Measurements from ENCODE around the gene SH3PXD2B.
"Not testable (repeated sequence)": the region's sequence is repeated elsewhere in the genome, so short reads cannot be mapped to it uniquely, and the experiment has no call there.

Gene SH3PXD2B

GRCh38 chr5:172336676-172337285, 117.5 kb downstream of the SH3PXD2B start:
- DNase-seq, result no peak

GRCh38 chr5:172336264-172336663, 118.1 kb downstream of the SH3PXD2B start:
- no peak for DNase-seq

- DNase-seq, result no peak
Measured at GRCh38 chr5:172335721-172336120, 118.6 kb downstream of the SH3PXD2B start.

DNA sequence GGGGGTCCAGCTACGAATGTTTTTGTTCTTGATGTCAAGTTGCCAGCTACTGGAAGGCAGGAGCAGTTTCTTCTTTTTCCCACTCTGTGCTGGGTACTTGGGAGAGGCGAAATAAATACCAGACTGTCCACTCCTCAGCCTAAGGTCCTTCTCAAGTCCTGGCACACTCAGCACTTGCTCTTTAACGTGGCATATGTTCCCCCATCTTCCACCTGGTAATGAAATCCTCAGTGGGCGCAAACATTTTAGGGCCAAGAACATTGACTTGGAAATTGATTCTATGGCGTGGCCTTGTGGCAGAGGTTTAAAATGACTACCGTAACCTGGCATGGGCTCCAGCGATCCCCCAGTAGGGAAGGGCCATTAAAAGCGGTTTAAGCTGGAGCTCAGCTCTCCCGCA, 119.7 kb downstream of the SH3PXD2B start:
- no peak for DNase-seq

DNA sequence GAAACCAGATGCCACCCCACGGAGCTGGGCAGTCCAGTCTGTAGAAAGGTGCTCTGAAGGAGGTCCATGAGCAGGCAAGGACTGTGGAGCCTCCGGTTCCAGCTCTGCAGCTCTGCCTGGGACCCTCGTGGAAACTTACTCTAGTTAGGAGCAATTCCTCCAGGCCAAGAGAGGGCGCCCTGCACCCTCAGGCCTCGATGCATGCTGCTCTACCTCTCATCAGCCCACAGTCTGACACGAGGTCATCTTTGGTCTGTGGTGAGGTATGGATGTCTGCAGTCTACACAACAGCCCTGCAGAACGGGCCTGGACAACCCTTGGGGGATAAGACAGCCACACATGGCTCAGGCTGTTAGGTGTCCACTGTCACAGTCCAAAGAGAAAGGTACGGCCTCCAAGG, 120.1 kb downstream of the SH3PXD2B start:
- peak in 1 of 5 donors; percentile 18 for DNase-seq

- not testable (repeated sequence) for DNase-seq
Measured at GRCh38 chr5:172326901-172327300, 127.4 kb downstream of the SH3PXD2B start.

GRCh38 chr5:172325452-172325851, 128.9 kb downstream of the SH3PXD2B start:
- DNase-seq, result no peak

DNA sequence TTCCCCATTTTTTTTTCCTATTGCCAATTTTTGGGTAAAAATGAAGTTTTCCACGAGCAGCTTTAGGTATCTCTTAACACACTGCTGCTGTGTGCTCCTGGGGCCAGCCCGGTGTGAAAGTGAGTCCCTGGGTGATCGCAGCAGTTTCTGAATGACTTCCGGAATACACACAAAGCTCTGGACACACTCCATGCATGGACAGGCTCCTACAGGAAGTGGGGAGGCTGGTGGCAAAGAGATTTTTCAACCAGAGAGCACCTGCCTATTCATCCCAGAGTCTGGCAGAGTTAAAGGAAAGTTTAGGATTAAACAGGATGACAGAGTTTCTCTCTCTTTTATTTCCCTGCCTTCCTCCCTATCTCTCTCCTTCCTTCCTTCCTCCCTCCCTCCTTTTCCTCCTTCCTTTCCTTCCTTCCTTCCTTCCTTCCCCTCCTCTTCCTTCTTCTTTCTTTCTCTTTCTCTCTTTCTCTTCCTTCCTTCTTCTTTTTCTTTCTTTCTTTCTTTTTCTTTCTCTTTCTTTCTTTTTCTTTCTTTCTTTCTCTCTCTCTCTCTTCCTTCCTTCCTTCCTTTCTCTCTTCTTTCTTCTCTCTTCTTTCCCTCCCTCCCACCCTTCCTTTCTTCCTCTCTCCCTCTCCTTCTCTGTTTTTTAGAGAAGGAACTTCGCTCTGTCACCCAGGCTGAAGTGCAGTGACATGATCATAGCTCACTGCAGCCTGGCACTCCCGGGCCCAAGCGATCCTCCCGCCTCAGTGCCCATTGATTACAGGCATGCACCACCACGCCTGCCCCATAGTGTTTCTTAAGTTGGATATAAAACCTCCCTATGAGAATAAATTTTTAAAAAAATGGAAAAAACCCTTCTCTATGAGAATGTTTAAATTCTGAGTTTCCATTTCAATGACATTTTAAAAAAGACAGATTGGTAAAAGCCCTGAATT, 132.0 kb downstream of the SH3PXD2B start:
- no peak for DNase-seq

DNA sequence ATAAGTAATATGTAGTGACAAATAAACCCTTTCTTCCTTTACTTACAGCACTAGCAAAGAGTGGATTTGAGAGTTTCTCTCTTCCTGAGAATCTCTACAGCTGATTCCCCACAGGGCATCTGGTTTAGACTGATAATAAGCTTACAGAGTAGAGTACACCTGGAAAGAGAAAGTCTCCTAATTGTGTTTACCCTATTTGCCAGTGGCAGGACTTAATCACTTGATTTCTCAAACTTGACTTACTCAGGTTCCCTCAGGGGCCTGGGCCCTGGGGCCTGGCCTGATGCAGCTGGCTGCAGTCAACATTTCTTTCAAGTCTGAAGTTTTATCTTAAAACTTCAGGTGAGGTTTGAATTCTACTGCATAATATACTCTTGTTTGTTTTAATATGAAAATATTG, 132.7 kb downstream of the SH3PXD2B start:
- no peak for DNase-seq

- DNase-seq, result no peak
Measured at GRCh38 chr5:172319708-172320441, 134.4 kb downstream of the SH3PXD2B start.

DNA sequence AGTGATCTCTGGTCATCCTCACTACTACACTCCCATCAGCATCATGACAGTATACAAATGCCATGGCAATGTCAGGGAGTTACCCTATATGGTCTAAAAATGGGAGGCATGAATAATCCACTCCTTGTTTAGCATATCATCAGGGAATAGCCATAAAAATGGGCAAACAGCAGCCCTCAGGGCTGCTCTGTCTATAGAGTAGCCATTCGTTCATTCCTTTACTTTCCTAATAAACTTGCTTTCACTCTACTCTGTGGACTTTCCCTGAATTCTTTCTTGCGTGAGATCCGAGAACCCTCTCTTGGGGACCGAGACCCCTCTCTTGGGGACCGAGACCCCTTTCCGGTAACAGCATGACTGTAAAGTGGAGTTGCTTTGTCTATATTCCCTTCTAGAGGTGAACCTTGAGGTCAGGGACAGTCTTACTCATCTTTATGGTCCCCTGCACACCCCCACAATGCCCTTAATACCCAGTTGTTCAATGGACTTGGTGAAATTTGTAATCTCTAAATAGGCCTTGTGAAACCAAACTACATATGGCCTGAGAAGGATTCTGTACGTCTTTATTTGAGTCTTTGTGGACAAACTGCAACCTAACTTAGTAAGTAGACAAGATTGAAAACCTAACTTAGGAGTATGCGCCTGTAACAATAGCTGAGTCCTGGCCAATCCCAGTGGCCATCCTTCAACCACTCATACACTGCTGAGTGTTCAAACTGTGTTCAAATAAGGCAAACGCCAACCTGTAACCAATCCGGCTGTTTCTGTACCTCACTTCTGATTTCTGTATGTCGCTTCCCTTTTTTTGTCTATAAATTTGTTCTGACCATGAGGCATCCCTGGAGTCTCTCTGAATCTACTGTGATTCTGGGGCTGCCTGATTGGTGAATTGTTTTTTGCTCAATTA, 138.5 kb downstream of the SH3PXD2B start:
- no peak for DNase-seq

DNA sequence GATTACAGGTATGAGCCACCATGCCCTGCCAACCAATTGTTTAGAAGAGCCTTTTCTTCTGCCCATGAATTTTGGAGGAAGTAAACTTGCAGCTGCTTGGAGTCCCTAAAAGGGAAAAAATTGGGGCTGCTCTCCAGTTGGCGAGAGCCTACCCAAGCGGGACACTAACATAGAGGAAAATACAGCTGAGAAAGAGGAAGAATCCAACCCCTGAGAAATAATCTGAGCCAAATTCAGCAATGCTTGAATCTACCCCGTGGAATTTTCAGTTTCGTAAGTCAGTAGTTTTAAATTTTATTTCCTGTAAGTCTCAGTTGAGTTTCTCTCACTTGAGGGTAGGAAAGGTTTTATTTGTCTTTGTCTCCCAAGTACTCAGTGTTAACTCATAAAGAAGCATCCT, 140.4 kb downstream of the SH3PXD2B start:
- no peak for DNase-seq

GRCh38 chr5:172312286-172312685, 142.0 kb downstream of the SH3PXD2B start:
- DNase-seq, result no peak

GRCh38 chr5:172311605-172312004, 142.7 kb downstream of the SH3PXD2B start:
- no peak for DNase-seq

- no peak for DNase-seq
Measured at GRCh38 chr5:172311026-172311425, 143.3 kb downstream of the SH3PXD2B start.

GRCh38 chr5:172305380-172305779, 148.9 kb downstream of the SH3PXD2B start:
- DNase-seq, result no peak

DNA sequence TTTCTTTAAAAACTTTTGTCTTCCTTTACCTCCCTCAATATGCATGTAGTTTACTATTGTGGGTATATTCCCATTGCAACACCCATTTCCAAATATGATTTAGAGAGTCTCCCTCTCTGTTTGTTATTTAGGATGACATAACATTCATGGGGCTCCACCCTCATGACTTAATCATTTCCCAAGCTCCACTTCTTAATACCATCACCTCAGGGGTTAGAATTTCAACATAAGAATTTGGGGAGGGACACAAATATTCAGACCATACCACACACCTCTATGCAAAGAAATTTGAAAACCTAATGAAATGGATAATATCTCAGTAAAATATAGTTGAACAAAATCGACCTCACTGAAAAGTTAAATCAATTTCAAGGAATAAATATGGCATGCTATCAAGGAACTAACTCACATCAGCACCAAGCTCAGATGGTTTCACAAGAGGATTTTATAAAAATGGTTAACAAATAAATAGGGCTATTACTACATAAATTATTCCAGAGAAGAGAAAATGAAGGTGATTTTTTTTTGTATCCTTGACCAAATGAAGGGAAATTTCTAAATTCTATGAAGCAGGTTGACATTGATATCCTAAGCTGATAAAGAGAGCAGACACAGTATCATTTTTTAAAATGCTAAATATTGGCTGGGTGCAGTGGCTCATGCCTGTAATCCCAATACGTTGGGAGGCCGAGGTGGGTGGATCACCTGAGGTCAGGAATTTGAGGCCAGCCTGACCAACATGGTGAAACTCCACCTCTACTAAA, 150.6 kb downstream of the SH3PXD2B start:
- no peak for DNase-seq

DNA sequence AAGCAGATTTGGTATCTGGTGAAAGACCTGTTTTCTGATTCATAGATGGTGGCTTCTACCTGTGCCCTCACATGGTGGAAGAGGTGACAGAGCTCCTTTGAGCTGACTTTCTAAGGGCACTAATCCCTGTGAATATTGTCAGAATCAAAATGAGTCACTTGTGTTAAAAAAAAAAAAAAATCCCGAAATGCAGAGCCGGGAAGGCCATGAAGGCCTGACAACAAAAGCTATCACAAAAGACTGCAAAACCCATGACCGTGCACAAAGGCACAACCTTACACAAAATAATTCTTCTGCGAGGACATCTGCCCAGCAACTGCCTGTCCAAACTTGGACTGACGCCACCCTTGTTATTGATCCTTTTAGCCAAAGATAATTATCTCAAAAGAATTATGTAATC, 151.2 kb downstream of the SH3PXD2B start:
- DNase-seq, result no peak

GRCh38 chr5:172302047-172302710, 152.1 kb downstream of the SH3PXD2B start:
- no peak for DNase-seq

DNA sequence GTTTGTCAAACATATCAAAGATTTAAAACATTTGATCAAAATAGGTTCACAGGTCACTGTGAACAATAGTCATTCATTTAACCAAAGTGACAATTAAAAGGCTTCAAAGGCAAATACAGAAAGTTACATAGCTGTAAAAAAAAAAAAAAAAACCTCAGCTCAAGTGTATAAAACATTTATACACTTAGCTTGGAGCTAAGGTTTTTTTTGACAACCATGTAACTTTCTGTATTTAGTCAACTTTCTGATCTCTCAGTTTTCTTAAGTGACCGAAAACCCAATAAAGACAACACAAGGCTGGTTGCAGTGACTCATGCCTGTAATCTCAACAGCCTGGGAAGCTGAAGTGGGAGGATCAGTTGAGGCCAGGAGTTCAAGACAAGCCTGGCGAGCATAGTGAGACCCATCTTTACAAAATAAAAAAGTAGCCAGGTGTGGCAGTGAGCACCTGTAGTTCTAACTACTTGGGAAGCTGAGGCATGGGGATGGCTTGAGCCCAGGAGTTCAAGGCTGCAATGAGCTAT, 154.3 kb downstream of the SH3PXD2B start:
- no peak for DNase-seq

GRCh38 chr5:172294831-172295230, 159.5 kb downstream of the SH3PXD2B start:
- no peak for DNase-seq

All from T-helper 1 cell (primary cell).